IPS-18c (cell line): ENCODE measurements around the gene GGACT.

Source experiments
- H3K4me3 ChIP-seq: 2 replicates; pipeline ENCODE4 v1.7.0; 2013; ENCODE audit warnings: low read depth, mild to moderate bottlenecking, low read length, moderate library complexity; ENCODE audit not compliant: insufficient read depth
- H3K9me3 ChIP-seq: one replicate; pipeline ENCODE4 v1.6.1; 2013; ENCODE audit warnings: mild to moderate bottlenecking, low read length, moderate library complexity; ENCODE audit not compliant: control insufficient read depth, insufficient read depth

GGACT gene

DNA sequence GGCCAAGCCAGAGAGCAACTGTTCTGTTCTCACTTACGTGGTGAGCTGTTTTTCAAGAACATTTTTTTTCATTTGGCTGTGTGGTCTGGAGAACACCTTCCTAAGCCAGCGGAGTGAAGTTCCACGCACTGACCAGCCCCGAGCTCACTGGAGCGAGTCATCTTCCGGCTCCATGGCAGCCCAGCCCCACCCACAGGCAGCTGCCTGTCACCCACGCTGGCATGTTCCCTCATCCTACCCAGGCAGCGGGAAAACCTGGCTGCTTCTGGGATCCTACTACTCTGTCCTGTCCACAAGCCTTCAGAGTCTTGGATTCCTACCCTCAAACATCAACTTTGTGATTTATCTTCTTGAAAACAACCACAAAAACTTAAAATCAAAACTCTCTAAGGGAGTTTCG is 76.2 kb downstream of the GGACT start:
- H3K4me3 ChIP-seq = no peak overlapping the region
- no peaks in the 10 kb centered on the region for H3K9me3 ChIP-seq

GRCh38 chr13:100511466-100511865 is 77.1 kb downstream of the GGACT start:
- no peaks in the 10 kb centered on the region for H3K9me3 ChIP-seq
- H3K4me3 ChIP-seq = no peak overlapping the region

GRCh38 chr13:100510208-100510957 is 78.2 kb downstream of the GGACT start:
- Histone ChIP-seq H3K9me3 (no peaks in the 10 kb centered on the region), H3K4me3 (no peak overlapping the region)

DNA sequence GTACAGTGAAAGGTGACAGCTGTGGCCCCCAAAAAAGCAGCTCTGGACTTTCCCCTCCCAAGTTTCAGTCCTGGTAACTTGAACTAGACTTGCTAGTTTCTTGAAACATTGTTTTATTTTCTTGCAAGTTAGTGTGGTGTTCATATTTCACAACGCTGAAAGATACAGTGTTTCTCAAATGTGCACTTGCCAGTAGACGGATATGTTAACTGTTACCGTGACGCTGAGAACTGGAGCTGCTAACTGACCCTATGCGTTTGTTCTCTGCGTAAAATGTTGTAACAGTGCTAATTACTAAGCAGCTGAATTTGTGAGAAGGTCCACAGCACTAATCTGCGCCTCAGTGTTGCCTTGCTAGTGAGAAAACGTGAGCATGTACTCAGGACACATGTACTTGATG is 79.6 kb downstream of the GGACT start:
- Histone ChIP-seq H3K4me3 (no peak overlapping the region), H3K9me3 (no peaks in the 10 kb centered on the region)

DNA sequence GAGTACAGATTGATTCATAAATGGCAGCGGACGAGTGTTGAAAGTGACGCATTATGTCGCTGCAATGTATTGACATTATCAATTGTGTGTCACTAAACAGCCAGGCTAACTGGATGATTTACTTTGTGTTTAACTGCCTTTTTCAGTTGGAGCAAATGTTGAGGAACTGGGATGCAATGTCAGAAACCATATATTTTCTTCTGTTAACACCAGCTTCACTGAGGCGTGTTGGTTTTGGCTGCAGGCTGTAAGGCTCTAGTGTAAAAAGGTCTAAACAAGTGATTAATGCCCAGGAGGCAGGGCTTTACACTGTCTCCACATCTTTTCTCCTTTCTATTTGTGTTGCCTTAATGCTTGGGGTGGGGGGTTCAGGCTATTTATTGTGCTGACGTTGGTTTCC is 80.1 kb downstream of the GGACT start:
- no peak overlapping the region for H3K4me3 ChIP-seq
- no peaks in the 10 kb centered on the region for H3K9me3 ChIP-seq

- H3K4me3 ChIP-seq = no peak overlapping the region
Observed at GRCh38 chr13:100506600-100507422, 81.8 kb downstream of the GGACT start.

GRCh38 chr13:100506154-100506553 is 82.4 kb downstream of the GGACT start:
- H3K4me3 ChIP-seq = no peak overlapping the region
- H3K9me3 ChIP-seq = no peaks in the 10 kb centered on the region

More at GRCh38 chr13:100506600-100507422, 81.8 kb downstream of the GGACT start:
- no peaks in the 10 kb centered on the region for H3K9me3 ChIP-seq

- no peaks in the 10 kb centered on the region for H3K9me3 ChIP-seq
- no peak overlapping the region for H3K4me3 ChIP-seq
Observed at GRCh38 chr13:100503622-100504021, 85.0 kb downstream of the GGACT start.

DNA sequence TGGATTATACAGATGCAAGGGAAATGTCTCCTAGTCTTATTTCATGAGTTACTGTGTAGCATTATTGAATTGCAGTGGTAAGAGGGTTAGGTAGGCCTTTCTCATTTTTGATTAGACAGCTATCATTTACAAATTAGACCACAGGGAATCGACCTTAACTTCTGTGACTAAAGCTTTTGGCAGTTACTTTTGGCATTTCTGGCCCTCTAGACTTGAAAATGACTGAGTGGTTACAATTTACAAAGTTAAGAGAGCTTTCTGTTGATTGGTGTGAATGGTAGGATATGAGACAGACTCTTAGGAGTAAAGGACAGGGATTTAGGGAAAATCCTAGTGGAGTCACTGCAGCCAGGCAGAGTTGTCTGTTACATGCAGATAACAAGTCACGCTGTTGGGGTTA is 86.1 kb downstream of the GGACT start:
- H3K4me3 ChIP-seq = no peak overlapping the region

DNA sequence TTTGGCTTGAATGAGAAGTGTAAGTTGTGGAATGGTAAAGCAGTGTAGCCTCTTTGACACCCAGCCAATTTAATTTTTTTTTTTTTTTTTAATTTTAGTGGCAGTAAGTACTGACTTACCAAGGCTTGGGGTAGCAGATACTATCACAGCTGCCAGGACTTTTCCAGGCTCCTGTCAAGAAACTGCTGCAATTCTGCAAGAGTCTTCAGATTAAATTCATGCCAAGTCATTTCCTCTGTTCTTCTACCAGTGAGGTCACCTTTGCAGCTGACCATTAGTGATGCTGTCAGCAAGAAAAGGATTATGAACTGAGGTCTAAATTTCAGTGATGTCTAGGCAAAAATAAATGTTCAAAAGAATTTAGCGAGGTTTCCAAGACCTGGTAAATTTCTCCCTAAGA is 91.2 kb downstream of the GGACT start:
- no peaks in the 10 kb centered on the region for H3K9me3 ChIP-seq
- no peak overlapping the region for H3K4me3 ChIP-seq

More for the DNA sequence above, 86.1 kb downstream of the GGACT start:
- no peaks in the 10 kb centered on the region for H3K9me3 ChIP-seq

DNA sequence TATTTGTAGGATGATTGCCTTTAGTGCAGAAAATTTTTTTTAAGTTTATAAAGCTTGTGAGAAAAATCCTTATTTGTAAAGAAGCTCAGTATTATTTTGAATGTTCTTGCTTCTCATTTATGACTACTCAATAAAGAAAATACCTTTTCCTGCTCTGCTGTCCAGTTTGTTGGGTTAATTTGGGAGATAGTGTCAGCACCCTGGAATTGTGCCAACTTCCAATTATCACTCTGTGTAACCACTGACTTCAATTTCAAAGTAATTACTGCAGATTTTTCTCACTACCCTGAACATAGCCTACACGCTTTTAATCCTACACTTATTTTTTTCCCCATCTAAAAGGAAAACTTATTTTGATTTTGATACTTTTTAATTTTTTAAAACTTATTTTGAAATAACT is 93.1 kb downstream of the GGACT start:
- H3K9me3 ChIP-seq = no peaks in the 10 kb centered on the region
- no peak overlapping the region for H3K4me3 ChIP-seq

DNA sequence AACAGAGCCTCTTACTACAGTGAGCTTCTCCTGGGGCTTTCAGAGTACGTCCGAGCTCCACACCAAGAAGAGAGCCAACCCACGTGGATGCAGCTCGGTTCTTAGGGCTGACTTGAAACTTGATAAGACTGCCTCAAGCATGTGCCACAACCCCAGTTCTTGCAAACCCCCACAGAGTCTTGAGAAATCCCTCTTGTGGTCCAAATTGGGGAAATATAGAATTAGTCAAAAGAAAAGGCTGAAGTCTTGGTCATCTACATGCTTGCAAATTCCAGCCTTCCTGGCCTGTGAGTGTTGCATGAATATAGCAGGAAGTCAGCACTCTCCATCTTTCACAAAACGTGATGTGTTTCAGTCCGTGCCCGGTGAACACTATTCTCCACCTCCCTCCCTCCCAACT is 95.2 kb downstream of the GGACT start:
- H3K4me3 ChIP-seq = no peak overlapping the region
- H3K9me3 ChIP-seq = no peaks in the 10 kb centered on the region

GRCh38 chr13:100491164-100491842 is 97.3 kb downstream of the GGACT start:
- no peaks in the 10 kb centered on the region for H3K9me3 ChIP-seq

DNA sequence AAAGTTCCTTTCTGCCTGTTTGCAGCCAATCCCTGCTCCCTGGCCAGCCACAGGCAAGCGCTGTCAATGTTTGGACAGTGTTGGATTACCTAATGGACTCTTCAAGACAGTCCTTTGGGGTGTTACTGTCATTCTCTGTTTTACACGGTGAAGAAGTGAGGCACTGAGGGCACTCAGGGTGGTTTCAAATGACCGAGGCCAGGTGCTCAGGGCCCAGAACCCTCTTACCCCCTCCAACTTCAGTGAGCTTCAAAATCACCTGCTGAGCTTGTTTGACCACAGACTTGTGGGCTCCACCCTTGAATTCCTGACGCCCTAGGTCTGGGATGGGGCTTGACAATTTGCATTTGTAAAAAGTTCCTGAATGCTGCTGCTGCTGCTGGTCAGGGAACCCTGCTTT is 97.9 kb downstream of the GGACT start:
- H3K4me3 ChIP-seq = no peak overlapping the region

More at GRCh38 chr13:100491164-100491842, 97.3 kb downstream of the GGACT start:
- H3K4me3 ChIP-seq = no peak overlapping the region

GRCh38 chr13:100485265-100485664 is 103.3 kb downstream of the GGACT start:
- Histone ChIP-seq H3K9me3 (no peaks in the 10 kb centered on the region), H3K4me3 (no peak overlapping the region)

More for the DNA sequence above, 97.9 kb downstream of the GGACT start:
- no peaks in the 10 kb centered on the region for H3K9me3 ChIP-seq

- no peak overlapping the region for H3K4me3 ChIP-seq
- no peaks in the 10 kb centered on the region for H3K9me3 ChIP-seq
Observed at GRCh38 chr13:100484702-100485101, 103.9 kb downstream of the GGACT start.

DNA sequence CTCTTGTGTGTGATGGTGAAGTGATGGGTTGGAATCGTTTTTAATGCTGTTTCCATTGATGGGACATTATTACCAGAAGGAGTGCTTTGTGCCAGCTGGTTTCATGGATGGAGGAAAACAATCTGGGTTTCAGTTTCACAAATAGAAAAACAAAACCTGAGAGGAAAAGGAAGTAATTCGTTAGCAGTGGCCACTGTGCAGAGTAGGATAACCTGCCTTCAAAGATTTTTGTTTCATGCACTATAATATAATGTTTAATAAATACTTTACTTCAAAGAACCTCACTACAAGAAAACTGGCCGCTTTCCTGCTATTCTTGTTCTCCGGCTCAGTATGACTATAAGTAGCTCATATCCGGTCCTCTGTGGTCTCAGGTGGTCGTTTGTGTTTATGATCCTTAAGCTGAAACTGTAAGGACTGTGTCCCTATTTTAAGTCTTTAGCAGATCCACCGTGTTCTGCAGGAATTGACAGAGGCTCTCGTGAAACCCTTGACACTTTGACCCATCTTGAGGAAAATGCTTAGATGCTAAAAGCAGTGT is 104.7 kb downstream of the GGACT start:
- H3K9me3 ChIP-seq = no peaks in the 10 kb centered on the region
- no peak overlapping the region for H3K4me3 ChIP-seq
